Measurements from ENCODE around the gene SNCG. TPM values are rescaled to one million over a fixed set of nuclear protein-coding genes. Genes with fewer than 3 reads are reported as not detected.
"Not testable (repeated sequence)": the region's sequence is repeated elsewhere in the genome, so short reads cannot be mapped to it uniquely, and the experiment has no call there.

SNCG gene
- total and polyA plus RNA-seq, 2 donors from 2014 or later = 41.3 to 92.8 TPM

- Histone ChIP-seq H3K4me3 (ENCODE audit: low read length in 3 of 3) (no peak overlapping the region), H3K4me1 (ENCODE audit: control insufficient read depth in 2 of 3, insufficient read depth in 2 of 3, low read depth in 1 of 3, low read length in 3 of 3) (peaks cover 0 to 30% (median 8%) of the 10 kb centered on the region in 3 donors), H3K27me3 (ENCODE audit: control insufficient read depth, insufficient read depth, low read length) (no peaks in the 10 kb centered on the region), H3K9me3 (ENCODE audit: control insufficient read depth in 2 of 3, insufficient read depth in 1 of 3, low read length in 3 of 3) (peaks cover 0 to 2% (median 0%) of the 10 kb centered on the region in 3 donors), H3K27ac (ENCODE audit: low read depth in 2 of 2, low read length in 2 of 2) (no peak overlapping the region), H3K9ac (ENCODE audit: low read length in 3 of 3) (no peak overlapping the region), H3K36me3 (ENCODE audit: control insufficient read depth in 2 of 3, insufficient read depth in 3 of 3, low read length in 3 of 3) (no peaks in the 10 kb centered on the region)
- DNase-seq (no peak), FAIRE-seq (no peak)
- no peak for TF ChIP-seq CTCF (IDR thresholded peaks at IDR 0.05; ENCODE audit: borderline replicate concordance, extremely low read depth, insufficient read depth)
- intact Hi-C loops (cut with DNase I) = no loop called here
These were observed 8.1 kb upstream of the SNCG start for GRCh38 chr10:86950349-86950748.

DNA sequence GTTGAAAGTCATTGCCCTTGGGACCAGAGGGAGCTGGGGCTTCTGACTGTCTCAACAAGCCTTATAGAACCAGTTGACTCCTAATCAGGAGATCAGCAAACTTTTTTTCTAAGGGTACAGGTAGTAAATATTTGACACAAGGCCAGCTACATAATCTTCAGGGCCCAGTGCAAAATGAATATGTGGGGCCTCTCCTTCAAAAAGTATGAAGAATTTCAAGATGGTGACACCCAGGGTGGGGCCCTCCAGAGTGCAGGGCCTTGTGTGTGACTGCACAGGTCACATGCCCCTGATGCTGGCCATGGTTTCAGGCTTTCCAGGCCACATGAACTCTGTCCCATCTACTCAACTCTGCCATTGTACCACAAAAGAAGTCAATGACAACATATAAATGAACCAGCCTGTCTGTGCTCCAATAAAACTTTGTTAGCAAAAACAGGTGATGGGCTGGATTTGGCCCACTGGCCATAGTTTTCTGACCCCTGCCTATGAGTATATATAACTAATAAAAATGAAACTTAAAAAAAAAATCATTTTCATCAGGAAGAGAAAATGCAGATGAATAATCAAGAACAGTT is 7.1 kb upstream of the SNCG start:
- no peak for TF ChIP-seq CTCF (IDR thresholded peaks at IDR 0.05; ENCODE audit: borderline replicate concordance, extremely low read depth, insufficient read depth)
- Histone ChIP-seq H3K4me1 (ENCODE audit: control insufficient read depth in 2 of 3, insufficient read depth in 2 of 3, low read depth in 1 of 3, low read length in 3 of 3) (peaks cover 0 to 27% (median 10%) of the 10 kb centered on the region in 3 donors), H3K27me3 (ENCODE audit: control insufficient read depth, insufficient read depth, low read length) (no peaks in the 10 kb centered on the region), H3K9me3 (ENCODE audit: control insufficient read depth in 2 of 3, insufficient read depth in 1 of 3, low read length in 3 of 3) (peaks cover 0 to 2% (median 0%) of the 10 kb centered on the region in 3 donors), H3K36me3 (ENCODE audit: control insufficient read depth in 2 of 3, insufficient read depth in 3 of 3, low read length in 3 of 3) (no peaks in the 10 kb centered on the region), H3K4me3 (ENCODE audit: low read length in 3 of 3) (no peak overlapping the region), H3K9ac (ENCODE audit: low read length in 3 of 3) (no peak overlapping the region), H3K27ac (ENCODE audit: low read depth in 2 of 2, low read length in 2 of 2) (no peak overlapping the region)
- FAIRE-seq (no peak), DNase-seq (peak in 1 of 5 donors; percentile 22)
- intact Hi-C loops (cut with DNase I) = no loop called here

DNA sequence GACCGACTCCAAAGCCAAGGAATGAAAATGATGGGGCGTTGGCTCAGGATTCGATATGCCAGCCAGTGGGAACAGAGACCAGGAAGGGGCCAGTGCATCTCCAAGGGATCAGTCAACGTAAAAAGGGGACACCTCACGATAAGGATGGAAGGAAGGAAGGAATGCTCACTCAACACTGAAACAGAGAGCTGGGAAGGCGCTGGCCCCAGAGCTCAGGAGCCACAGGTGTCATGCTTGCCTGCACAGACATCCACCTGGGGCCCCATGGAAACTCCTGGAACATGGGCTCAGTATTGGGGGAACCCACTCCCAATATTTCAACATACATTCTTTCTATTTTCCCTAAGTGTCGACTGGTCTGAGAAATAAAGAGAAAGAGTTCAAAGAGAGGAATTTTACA is 6.3 kb upstream of the SNCG start:
- intact Hi-C loops (cut with DNase I) = no loop called here
- no peak for TF ChIP-seq CTCF (IDR thresholded peaks at IDR 0.05; ENCODE audit: borderline replicate concordance, extremely low read depth, insufficient read depth)
- H3K9ac ChIP-seq (ENCODE audit: low read length in 3 of 3) = no peak overlapping the region
- no peaks in the 10 kb centered on the region for H3K36me3 ChIP-seq (ENCODE audit: control insufficient read depth in 2 of 3, insufficient read depth in 3 of 3, low read length in 3 of 3)
- H3K27ac ChIP-seq (ENCODE audit: low read depth in 2 of 2, low read length in 2 of 2) = no peak overlapping the region
- H3K4me1 ChIP-seq (ENCODE audit: control insufficient read depth in 2 of 3, insufficient read depth in 2 of 3, low read depth in 1 of 3, low read length in 3 of 3) = peaks cover 0 to 27% (median 10%) of the 10 kb centered on the region in 3 donors
- FAIRE-seq (no peak), DNase-seq (peak in 2 of 5 donors; percentile 26 to 41)
- no peak overlapping the region for H3K4me3 ChIP-seq (ENCODE audit: low read length in 3 of 3)
- peaks cover 0 to 2% (median 0%) of the 10 kb centered on the region in 3 donors for H3K9me3 ChIP-seq (ENCODE audit: control insufficient read depth in 2 of 3, insufficient read depth in 1 of 3, low read length in 3 of 3)
- no peaks in the 10 kb centered on the region for H3K27me3 ChIP-seq (ENCODE audit: control insufficient read depth, insufficient read depth, low read length)

- H3K27me3 ChIP-seq (ENCODE audit: control insufficient read depth, insufficient read depth, low read length); H3K27ac ChIP-seq (ENCODE audit: low read depth in 2 of 2, low read length in 2 of 2); H3K9me3 ChIP-seq (ENCODE audit: control insufficient read depth in 2 of 3, insufficient read depth in 1 of 3, low read length in 3 of 3); DNase-seq; H3K4me3 ChIP-seq (ENCODE audit: low read length in 3 of 3); FAIRE-seq; H3K36me3 ChIP-seq (ENCODE audit: control insufficient read depth in 2 of 3, insufficient read depth in 3 of 3, low read length in 3 of 3); intact Hi-C loops (cut with DNase I); H3K9ac ChIP-seq (ENCODE audit: low read length in 3 of 3): not testable (repeated sequence)
- peaks cover 0 to 29% (median 11%) of the 10 kb centered on the region in 3 donors for H3K4me1 ChIP-seq (ENCODE audit: control insufficient read depth in 2 of 3, insufficient read depth in 2 of 3, low read depth in 1 of 3, low read length in 3 of 3)
These were observed 5.7 kb upstream of the SNCG start for GRCh38 chr10:86952697-86953096.
